Body of pancreas (tissue), 4 donors: ENCODE measurements around the gene MSX1. TPM values are rescaled to one million over a fixed set of nuclear protein-coding genes. Genes with fewer than 3 reads are reported as not detected.

Experiments used
- ATAC-seq: fragments of 150-250 bp; one replicate; pipeline ENCODE4 v1.9.1; 2016
- DNase-seq, 4 donors: peaks; one replicate each; pipeline ENCODE4 v3.0.0-alpha.2; 2019
- H3K27ac ChIP-seq, 4 donors: fragments of 200-600 bp; sonication (generic); 1 replicate in 3 of 4; 2 replicates in 1 of 4; pipeline versions ENCODE4 v1.5.1 to v1.6.1; 2016 to 2019; ENCODE audit warnings: mild to moderate bottlenecking in 1 of 4, mixed read lengths in 1 of 4, moderate library complexity in 1 of 4
- H3K27me3 ChIP-seq, 2 donors: fragments of 200-600 bp; sonication (generic); one replicate each; pipeline ENCODE4 v1.6.0; 2016; ENCODE audit warnings: mild to moderate bottlenecking in 1 of 2
- H3K36me3 ChIP-seq, 2 donors: fragments of 200-600 bp; sonication (generic); replicated peaks in 1 of 2; 2 replicates each; pipeline ENCODE4 v1.5.1; 2016; ENCODE audit warnings: low read depth in 2 of 2; ENCODE audit not compliant: insufficient read depth in 1 of 2
- H3K4me1 ChIP-seq: fragments of 200-600 bp; sonication (generic); one replicate; pipeline ENCODE4 v1.6.0; 2016
- H3K4me3 ChIP-seq, 2 donors: fragments of 200-600 bp; sonication (generic); 1 replicate in 1 of 2; 2 replicates in 1 of 2; pipeline ENCODE4 v1.5.1; 2016 to 2019
- H3K9me3 ChIP-seq, 3 donors: fragments of 200-600 bp; sonication (generic); 1 replicate in 2 of 3; 2 replicates in 1 of 3; pipeline ENCODE4 v1.5.1; 2016
- POLR2A ChIP-seq, 3 donors: fragments of 450-650 bp; IDR thresholded peaks; one replicate each; pipeline ENCODE4 v1.6.1; 2016; ENCODE audit warnings: antibody characterized with exemption in 3 of 3, mild to moderate bottlenecking in 2 of 3
- WGBS, 2 donors: methylation state at CpG; one replicate each; pipeline ENCODE4 v1.1.5; 2017; 5-methylcytosine and 5-hydroxymethylcytosine counted together
- intact Hi-C: fragments of 100-400 bp; cut with DNase I; formaldehyde crosslinking; loops from one replicate; pipeline ENCODE4 v1.15.1; 2023
- total RNA-seq, 2 donors: library from RNA; depleted of rRNA; stranded (reverse); fragments of >200 nt; gene quantifications; one replicate each; pipeline ENCODE4 v1.1.0, GENCODE V29; 2016
- TF ChIP-seq, protein P1 (sequence below), 7 experiments: fragments of 450-650 bp in 4 of 7; fragments of 200-600 bp in 3 of 7; sonication (generic) in 3 of 7; IDR thresholded peaks; one replicate each; pipeline ENCODE4 v1.5.1; 2016 to 2019; ENCODE audit warnings: antibody characterized with exemption in 7 of 7

Gene MSX1
- total RNA-seq, 2 donors from 2014 or later: 3.9 to 7.6 TPM

DNA sequence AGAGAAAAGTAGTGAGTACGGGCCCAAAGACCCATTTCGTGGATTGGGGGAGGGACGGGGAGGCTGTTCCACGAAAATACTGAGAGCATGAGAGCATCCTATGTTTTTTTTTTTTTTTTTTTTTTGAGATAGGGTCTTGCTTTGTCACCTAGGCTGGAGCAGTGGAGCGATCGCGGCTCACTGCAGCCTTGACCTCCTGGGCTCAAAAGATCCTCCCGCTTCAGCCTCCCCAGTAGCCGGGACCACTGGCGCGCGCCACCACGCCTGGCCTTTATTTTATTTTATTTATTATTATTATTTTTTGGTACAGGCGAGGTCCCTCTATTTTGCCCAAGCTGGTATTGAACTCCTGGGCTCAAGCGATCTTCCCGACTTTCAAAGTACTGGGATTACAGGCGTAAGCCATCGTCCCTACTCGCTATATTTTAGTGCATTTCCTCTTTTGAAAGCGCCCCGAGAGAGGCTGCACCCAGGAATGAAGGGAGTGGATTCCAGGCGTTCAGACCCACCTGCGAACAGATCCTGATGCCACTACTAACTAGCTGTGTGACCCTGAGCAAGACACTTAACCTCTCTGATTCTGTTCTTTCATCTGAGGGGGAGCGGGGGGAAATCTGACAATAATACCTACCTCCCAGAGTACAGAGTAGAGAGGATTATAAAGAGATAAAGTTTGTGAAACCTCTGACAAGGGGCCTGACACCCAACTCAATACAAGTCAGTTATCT, 5.4 kb upstream of the MSX1 start:
- H3K36me3 ChIP-seq: no peaks in the 10 kb centered on the region
- H3K4me1 ChIP-seq: peaks cover 31% of the 10 kb centered on the region
- DNase-seq (no peak), ATAC-seq (no peak)
- intact Hi-C loops: no loop called here
- no peak for TF ChIP-seq POLR2A (IDR thresholded peaks at IDR 0.05)
- TF ChIP-seq, protein P1, sequence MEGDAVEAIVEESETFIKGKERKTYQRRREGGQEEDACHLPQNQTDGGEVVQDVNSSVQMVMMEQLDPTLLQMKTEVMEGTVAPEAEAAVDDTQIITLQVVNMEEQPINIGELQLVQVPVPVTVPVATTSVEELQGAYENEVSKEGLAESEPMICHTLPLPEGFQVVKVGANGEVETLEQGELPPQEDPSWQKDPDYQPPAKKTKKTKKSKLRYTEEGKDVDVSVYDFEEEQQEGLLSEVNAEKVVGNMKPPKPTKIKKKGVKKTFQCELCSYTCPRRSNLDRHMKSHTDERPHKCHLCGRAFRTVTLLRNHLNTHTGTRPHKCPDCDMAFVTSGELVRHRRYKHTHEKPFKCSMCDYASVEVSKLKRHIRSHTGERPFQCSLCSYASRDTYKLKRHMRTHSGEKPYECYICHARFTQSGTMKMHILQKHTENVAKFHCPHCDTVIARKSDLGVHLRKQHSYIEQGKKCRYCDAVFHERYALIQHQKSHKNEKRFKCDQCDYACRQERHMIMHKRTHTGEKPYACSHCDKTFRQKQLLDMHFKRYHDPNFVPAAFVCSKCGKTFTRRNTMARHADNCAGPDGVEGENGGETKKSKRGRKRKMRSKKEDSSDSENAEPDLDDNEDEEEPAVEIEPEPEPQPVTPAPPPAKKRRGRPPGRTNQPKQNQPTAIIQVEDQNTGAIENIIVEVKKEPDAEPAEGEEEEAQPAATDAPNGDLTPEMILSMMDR (IDR thresholded peaks at IDR 0.05): no peak
- no peak overlapping the region for H3K27ac ChIP-seq
- WGBS, 2 donors: 16 to 23% methylated on average over 24 of the region's 24 CpGs
- H3K27me3 ChIP-seq: peaks cover 0 to 53% of the 10 kb centered on the region in 2 donors
- H3K9me3 ChIP-seq: no peaks in the 10 kb centered on the region
- no peak overlapping the region for H3K4me3 ChIP-seq

DNA sequence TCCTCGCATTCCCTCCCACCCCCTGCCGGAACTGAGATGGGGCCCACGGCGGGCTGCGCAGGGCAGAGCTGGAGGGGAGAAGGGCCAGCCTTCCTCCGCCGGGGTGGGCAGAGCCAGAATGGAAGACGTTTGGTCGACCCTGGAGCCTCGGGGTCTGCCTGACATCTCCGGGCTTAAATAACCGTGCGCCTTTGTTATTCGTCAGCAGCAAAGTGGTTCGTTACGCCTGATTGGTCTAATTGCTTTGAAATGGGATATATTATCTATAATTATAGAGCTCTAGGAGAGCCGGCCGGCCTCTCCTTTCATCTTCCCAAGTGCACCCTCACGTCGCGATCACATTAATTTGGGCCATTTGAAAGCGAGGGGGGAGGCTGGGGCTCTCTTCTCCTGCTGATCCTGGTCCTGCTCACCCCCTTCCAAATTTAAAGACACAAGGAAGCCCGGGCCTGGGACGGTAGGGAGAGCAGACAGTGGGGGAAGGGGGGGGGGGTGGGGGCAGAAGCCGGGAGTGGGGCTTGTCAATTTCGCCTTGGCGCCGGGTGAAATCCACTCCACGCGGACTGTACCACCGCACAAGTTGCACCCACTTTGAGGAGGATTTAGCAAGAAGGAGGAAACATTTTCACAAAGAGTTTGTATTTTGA, 4.7 kb upstream of the MSX1 start:
- H3K9me3 ChIP-seq: no peaks in the 10 kb centered on the region
- no peak for ATAC-seq
- TF ChIP-seq POLR2A (IDR thresholded peaks at IDR 0.05): no peak
- TF ChIP-seq, protein P1 (IDR thresholded peaks at IDR 0.05): no peak
- intact Hi-C loops: no loop called here
- H3K36me3 ChIP-seq: no peaks in the 10 kb centered on the region
- H3K4me1 ChIP-seq: peaks cover 36% of the 10 kb centered on the region
- H3K27me3 ChIP-seq: peaks cover 0 to 54% of the 10 kb centered on the region in 2 donors
- H3K27ac ChIP-seq: no peak overlapping the region
- no peak overlapping the region for H3K4me3 ChIP-seq
- WGBS, 2 donors: 6 to 17% methylated on average over 31 of the region's 31 CpGs
- no peak for DNase-seq

DNA sequence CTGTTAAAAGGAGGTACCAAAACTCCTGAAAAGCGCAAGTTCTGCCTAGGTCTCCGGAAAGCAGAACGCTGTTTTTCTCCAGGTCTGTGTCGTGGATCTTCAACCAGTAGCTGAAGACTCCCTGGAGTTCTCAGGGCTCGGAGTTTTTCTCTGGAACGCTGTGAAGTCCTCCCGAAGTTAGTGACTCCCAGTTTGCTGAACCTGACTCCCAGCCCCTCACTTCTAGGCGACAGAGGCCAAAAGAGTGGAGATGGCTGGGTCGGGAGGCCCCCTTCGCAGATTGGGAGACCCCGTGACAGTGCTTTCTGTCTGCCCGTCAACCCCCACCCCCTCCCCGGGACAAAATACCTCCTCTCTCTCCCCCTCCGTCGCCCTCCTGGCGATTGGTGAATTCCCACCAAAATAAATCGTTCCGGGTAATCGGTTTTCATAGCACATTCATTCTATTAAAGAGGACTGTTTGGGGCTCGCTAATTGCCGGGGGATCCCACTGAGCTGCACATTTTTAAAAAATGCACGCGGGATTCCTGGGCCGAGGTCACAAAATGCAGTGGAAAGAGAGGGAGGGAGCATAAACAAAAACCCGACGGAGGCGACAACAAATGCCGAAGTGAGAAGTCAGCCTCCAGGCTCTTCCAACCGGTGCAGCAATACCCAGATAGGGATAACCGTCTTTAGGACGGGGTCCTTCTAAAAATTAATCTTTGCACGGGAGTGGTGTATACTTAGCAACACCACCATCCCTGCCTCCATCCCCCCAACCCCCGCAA, 4.0 kb upstream of the MSX1 start:
- intact Hi-C loops: no loop called here
- TF ChIP-seq, protein P1 (IDR thresholded peaks at IDR 0.05): no peak
- TF ChIP-seq POLR2A (IDR thresholded peaks at IDR 0.05): no peak
- no peak overlapping the region for H3K27ac ChIP-seq
- H3K27me3 ChIP-seq: peaks cover 0 to 60% of the 10 kb centered on the region in 2 donors
- H3K9me3 ChIP-seq: no peaks in the 10 kb centered on the region
- 8 to 14% methylated on average over 33 of the region's 33 CpGs for WGBS, 2 donors
- no peak for ATAC-seq
- DNase-seq: no peak
- H3K36me3 ChIP-seq: no peaks in the 10 kb centered on the region
- H3K4me3 ChIP-seq: no peak overlapping the region
- H3K4me1 ChIP-seq: peaks cover 43% of the 10 kb centered on the region

DNA sequence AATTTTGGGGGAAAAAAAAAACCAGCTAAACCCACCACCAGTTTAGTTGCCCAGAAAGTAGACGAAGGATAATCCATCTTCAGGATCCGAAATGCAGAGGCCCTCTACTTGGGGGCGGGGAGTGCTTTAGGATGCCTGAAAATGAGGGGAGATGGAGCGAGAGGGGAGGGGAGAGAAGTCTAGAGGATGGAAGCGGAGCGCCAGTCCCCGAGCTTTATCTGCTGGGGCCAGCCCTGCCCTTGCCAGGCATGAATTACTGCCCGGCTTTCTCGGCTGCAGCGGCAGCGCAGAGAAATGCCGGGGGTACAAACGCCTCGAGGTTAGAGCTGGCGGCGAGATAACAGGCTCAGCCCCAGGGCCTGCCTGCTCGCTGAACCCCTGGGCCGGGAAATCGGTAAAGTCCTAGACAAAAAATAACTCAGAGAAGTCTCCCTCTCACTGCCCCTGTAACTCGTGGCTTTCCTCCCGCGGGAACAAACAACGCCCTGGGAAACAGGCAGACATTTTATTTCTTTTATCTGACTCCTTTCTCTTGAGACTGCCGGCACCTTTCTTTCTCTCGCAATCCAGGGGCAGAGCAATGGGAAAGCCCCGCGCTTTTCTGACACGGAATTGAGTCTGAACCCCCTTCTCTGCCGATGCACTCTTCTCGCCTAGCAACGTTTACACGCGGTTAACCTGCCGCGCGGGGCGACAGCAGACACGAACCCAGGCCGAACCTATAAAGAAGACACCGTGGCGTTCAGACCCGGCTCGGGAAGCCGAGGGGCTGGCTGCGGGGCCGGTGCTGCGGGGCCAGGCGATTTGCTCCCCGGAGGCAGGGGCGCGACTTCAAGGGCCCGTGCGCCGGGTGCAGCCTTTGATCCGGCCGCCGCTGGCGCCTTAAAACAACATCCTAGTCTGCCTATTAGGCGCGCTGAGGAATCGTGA, 3.1 kb upstream of the MSX1 start:
- Histone ChIP-seq H3K4me3 (no peak overlapping the region), H3K4me1 (peaks cover 51% of the 10 kb centered on the region), H3K36me3 (no peaks in the 10 kb centered on the region), H3K9me3 (no peaks in the 10 kb centered on the region), H3K27me3 (peaks cover 0 to 67% of the 10 kb centered on the region in 2 donors), H3K27ac (no peak overlapping the region)
- TF ChIP-seq, protein P1 (IDR thresholded peaks at IDR 0.05): no peak
- no peak for TF ChIP-seq POLR2A (IDR thresholded peaks at IDR 0.05)
- ATAC-seq (no peak), DNase-seq (peak in 1 of 4 donors; percentile 38)
- 3 to 5% methylated on average over 36 to 61 of the region's 61 CpGs for WGBS, 2 donors
- intact Hi-C loops: no loop called here
